NCI-H748 treated with DMSO at 0.1 percent for 48 hours (cell line): ENCODE data around the gene FOXO6.

Source experiments
- DNase-seq: peaks from one replicate; lab custom pipeline; 2025; lab: John Stamatoyannopoulos, UW

Gene FOXO6

GRCh38 chr1:41366455-41367287, 5.4 kb downstream of the FOXO6 start:
- DNase-seq: peak; percentile 97

- DNase-seq: no peak
These were observed 6.0 kb downstream of the FOXO6 start for GRCh38 chr1:41367288-41367642.

GRCh38 chr1:41368366-41368765, 7.1 kb downstream of the FOXO6 start:
- no peak for DNase-seq

- no peak for DNase-seq
These were observed 7.6 kb downstream of the FOXO6 start for GRCh38 chr1:41368801-41369200.

- DNase-seq: no peak
These were observed 8.3 kb downstream of the FOXO6 start for GRCh38 chr1:41369531-41369930.

- no peak for DNase-seq
These were observed 9.0 kb downstream of the FOXO6 start for GRCh38 chr1:41370225-41370624.

GRCh38 chr1:41370756-41371420, 9.7 kb downstream of the FOXO6 start:
- DNase-seq: no peak

- peak; percentile 100 for DNase-seq
These were observed 10.7 kb downstream of the FOXO6 start for GRCh38 chr1:41371630-41372599.

GRCh38 chr1:41372600-41372993, 11.4 kb downstream of the FOXO6 start:
- DNase-seq: no peak

- DNase-seq: no peak
These were observed 12.1 kb downstream of the FOXO6 start for GRCh38 chr1:41373373-41373772.

GRCh38 chr1:41374711-41375110, 13.5 kb downstream of the FOXO6 start:
- no peak for DNase-seq

GRCh38 chr1:41377397-41377796, 16.2 kb downstream of the FOXO6 start:
- DNase-seq: no peak

GRCh38 chr1:41378222-41378621, 17.0 kb downstream of the FOXO6 start:
- no peak for DNase-seq

- DNase-seq: no peak
These were observed 17.9 kb downstream of the FOXO6 start for GRCh38 chr1:41378999-41379737.

GRCh38 chr1:41379738-41380130, 18.5 kb downstream of the FOXO6 start:
- DNase-seq: no peak

- no peak for DNase-seq
These were observed 19.0 kb downstream of the FOXO6 start for GRCh38 chr1:41380195-41380594.

GRCh38 chr1:41380979-41381691, 19.9 kb downstream of the FOXO6 start:
- peak; percentile 100 for DNase-seq

GRCh38 chr1:41381692-41382479, 20.7 kb downstream of the FOXO6 start:
- peak; percentile 99 for DNase-seq

GRCh38 chr1:41382480-41383090, 21.4 kb downstream of the FOXO6 start:
- DNase-seq: peak; percentile 94
